Measurements from ENCODE around the gene CLMN.
"Not testable (repeated sequence)": the region's sequence is repeated elsewhere in the genome, so short reads cannot be mapped to it uniquely, and the experiment has no call there.

Gene CLMN

DNA sequence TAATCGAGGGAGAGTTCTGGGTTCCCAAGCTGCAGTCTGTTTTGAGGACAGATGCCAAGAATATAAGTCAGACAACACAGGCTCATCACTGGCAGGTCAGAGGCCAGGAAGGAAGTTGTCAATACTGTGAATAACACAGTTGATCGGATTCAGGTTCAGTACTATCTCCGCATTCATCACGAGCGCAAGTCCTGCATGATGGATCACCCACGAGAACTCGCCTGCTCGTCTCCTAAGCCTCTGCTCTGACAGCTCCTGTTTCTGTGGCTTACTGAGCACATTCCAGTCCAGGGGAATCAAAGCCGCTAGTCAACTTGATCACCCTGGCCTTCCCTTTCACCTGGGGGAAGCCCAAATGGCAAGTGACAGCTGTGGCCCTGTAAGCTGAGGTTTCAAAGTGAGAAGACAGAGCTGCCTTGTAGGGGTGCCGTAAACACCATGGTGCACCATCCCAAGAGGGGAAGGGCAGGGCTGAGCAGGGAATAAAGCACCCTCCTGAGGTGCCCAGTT, 102.3 kb downstream of the CLMN start:
- ATAC-seq (no peak), DNase-seq (no peak)

GRCh38 chr14:95216008-95216407, 103.7 kb downstream of the CLMN start:
- DNase-seq, result no peak

GRCh38 chr14:95215094-95215725, 104.5 kb downstream of the CLMN start:
- DNase-seq (no peak), ATAC-seq (no peak)

More at GRCh38 chr14:95216008-95216407, 103.7 kb downstream of the CLMN start:
- ATAC-seq, result no peak

- no peak for ATAC-seq
- no peak for DNase-seq
These were observed 105.9 kb downstream of the CLMN start for GRCh38 chr14:95213774-95214173.

DNA sequence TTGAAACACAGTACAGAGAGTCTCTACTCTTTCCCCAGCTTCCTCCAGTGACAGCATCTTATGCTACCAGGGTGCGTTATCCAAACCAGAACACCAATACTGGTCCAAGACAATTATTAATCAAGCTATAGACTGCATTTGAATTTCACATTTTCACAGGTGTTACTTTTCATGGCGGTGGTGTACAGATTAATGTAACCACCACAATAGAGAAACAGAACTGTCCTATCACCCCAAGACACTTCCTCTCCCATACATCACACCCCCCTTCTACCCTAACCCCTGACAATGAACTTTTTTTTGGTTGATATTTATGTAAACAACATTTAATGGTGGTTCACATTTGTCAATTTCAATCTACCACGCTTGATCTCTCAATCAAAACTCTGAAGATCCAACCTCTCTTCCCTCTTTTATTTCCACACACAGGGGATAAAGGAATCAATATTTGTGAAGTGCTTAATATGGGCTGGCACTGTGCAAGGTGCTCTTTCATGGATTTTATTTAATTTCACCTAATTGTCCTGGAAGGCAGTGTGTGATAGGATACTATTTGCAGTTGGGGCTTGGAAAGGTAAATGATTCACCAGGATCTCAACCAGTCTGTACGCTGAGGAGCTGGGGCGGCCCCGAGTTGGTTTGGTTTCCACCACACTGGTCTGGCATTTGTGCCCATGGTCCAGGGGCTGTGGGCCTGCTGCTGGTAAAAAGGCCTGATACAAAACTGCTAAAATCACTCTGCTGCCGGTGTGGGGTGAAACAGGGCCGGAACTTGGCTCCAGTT, 107.8 kb downstream of the CLMN start:
- ATAC-seq (no peak), DNase-seq (no peak)

DNA sequence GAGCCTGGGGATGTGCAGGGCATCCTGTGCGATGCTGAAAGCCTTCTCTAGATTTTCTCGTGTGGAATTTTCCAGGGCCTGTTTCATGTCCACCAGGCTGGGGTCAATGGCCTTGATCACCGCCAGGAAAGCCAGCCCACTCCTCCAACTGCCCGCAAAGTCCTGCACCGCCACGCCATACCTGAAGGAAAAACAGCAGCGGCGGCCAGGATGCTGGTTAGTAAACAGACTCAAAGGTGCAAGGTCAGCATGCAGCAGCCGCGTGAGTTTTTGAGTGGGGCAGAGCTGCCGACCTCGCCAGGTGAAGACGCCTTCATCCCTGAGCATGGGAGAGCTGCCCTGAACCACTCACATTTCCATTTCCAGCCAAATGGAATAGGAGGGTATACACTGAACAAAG, 109.0 kb downstream of the CLMN start:
- no peak for DNase-seq
- ATAC-seq, result no peak

- ATAC-seq (no peak), DNase-seq (no peak)
These were observed 111.1 kb downstream of the CLMN start for GRCh38 chr14:95208598-95208997.

GRCh38 chr14:95207475-95208233, 112.1 kb downstream of the CLMN start:
- no peak for DNase-seq
- no peak for ATAC-seq

- ATAC-seq, result no peak
- DNase-seq, result no peak
These were observed 113.2 kb downstream of the CLMN start for GRCh38 chr14:95206534-95206933.

DNA sequence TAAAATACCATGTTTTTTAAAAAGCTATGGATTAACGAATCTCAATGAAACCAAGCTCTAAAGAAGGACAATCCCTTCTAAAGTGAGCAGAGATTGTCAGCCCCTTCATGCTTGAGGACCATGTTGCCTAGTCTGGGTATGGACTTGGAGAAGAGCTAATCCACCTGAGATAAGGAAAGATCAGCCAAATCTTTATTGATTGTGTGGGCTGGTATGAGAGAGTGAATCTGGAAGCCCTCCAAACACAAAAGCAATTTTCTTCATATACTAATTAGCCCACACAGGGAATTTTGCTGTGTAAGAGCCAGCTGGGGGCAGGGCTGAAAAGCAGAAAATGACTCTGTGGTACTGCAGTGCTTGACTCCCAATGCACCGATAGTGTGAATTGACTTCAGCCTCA, 115.0 kb downstream of the CLMN start:
- no peak for DNase-seq
- ATAC-seq, result no peak

GRCh38 chr14:95201745-95202144, 118.0 kb downstream of the CLMN start:
- DNase-seq, ATAC-seq: not testable (repeated sequence)

- ATAC-seq, result no peak
These were observed 119.3 kb downstream of the CLMN start for GRCh38 chr14:95200404-95200803.

GRCh38 chr14:95199298-95199983, 120.3 kb downstream of the CLMN start:
- ATAC-seq, result no peak
- no peak for DNase-seq

More at GRCh38 chr14:95200404-95200803, 119.3 kb downstream of the CLMN start:
- no peak for DNase-seq

GRCh38 chr14:95198320-95198719, 121.4 kb downstream of the CLMN start:
- no peak for DNase-seq
- no peak for ATAC-seq

DNA sequence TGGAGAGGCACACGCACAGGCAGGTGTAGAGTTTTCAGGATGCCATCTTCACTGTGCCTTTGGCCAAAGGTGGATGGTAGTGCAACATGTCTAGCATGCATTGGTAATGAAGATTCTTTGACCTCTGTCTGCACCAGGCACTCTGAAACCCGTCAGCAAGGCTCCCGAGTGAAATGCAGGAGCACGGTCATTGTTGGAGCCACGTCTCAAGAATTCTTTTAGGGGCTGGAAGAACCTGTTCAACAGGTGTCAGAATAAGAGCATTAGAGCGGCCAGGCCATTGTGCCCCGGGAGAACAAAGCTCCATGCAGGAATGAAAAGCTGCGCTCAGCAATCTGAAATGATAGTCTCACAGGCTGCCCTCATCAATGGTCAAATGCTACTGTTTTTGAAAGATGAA, 122.2 kb downstream of the CLMN start:
- ATAC-seq (no peak), DNase-seq (no peak)

- DNase-seq (no peak), ATAC-seq (no peak)
These were observed 122.7 kb downstream of the CLMN start for GRCh38 chr14:95196826-95197545.

DNA sequence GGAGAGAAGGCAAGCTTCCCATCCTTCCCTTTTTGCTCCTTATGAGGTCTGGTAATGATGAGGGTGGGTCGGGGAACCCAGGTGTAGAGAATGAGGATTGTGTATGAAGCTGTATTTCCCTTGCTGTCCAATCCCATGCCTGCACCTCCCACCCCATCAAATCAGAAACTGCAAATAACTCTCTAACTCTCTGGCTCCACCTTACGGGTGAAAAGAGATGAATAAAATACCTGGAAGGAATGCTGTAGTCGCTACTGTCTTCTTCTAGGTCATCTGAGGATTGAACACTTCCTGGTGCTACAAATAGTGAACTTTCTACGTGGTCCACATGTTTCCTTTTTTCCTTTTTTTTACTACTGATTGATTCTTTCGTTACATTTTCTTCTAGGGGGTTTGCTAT, 123.4 kb downstream of the CLMN start:
- DNase-seq, result no peak
- ATAC-seq, result no peak

GRCh38 chr14:95195031-95195430, 124.7 kb downstream of the CLMN start:
- DNase-seq (no peak), ATAC-seq (no peak)

- DNase-seq, result no peak
- ATAC-seq, result no peak
These were observed 126.6 kb downstream of the CLMN start for GRCh38 chr14:95193081-95193480.

DNA sequence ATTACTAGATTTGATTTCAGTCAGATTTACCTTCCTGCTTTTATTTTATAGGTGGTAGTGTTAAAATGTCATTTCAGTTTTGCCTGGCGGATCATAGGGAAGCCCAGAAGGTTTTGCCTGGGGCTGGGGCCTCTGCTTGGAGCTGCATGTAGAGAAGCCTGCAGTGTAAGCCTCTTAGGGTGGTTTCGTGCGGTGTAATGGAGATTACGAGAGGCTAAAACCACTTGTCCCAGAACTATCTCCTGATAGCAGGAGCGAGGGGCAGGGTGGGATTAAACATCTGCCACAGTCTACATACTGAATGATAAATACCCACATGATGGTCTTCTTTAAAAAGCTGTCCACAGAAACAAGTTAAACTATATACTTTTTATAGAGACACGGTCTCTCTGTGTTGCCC, 127.4 kb downstream of the CLMN start:
- ATAC-seq, result no peak
- DNase-seq, result no peak

DNA sequence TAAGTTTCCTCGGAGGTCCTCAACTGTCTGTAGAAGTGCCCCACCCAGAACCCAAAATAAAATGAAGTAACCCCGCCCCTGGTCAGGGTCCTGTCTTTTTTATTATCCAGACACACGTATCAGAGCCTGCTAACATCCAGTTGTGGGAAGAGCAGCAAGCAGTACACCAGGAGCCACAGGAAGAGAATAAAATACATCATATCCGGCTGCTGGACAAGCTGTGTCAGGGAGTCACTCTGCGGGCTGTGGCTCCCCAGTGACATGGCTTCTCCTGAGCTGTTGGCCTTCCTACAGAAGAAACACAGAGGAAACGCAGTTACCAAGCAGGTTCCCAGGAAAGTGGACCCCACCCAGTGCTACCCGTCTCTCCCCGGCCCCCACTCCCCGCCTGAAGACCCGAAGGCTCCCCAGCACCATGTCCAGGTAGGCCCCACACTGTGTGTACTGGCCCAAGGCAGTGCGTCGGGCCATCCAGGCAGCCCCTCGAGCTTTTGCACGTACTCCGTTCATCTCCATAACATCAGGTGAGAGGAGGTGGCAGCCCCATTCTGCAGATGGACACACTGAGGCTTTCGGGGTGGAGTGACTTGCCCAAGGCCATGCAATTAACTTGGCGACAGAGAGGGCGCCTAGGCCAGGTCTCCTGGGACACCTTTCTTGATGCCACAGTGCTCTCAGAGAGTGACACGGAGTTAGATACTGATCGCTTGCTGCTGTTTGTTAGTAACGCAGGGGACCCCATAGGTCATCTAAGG, 128.1 kb downstream of the CLMN start:
- no peak for ATAC-seq

More for the DNA sequence above, 128.1 kb downstream of the CLMN start:
- no peak for DNase-seq

Data from stimulated activated naive CD8-positive, alpha-beta T cell treated with anti-CD3 and anti-CD28 coated beads, Interleukin-15, Interleukin-2, amounts not matched to agents 100 U/mL and 50 U/mL, for 24 hours (primary cell).